Measurements from ENCODE around the gene APOL5.

The APOL5 gene

GRCh38 chr22:35708453-35708852, 9.2 kb upstream of the APOL5 start:
- TF ChIP-seq, protein P1, sequence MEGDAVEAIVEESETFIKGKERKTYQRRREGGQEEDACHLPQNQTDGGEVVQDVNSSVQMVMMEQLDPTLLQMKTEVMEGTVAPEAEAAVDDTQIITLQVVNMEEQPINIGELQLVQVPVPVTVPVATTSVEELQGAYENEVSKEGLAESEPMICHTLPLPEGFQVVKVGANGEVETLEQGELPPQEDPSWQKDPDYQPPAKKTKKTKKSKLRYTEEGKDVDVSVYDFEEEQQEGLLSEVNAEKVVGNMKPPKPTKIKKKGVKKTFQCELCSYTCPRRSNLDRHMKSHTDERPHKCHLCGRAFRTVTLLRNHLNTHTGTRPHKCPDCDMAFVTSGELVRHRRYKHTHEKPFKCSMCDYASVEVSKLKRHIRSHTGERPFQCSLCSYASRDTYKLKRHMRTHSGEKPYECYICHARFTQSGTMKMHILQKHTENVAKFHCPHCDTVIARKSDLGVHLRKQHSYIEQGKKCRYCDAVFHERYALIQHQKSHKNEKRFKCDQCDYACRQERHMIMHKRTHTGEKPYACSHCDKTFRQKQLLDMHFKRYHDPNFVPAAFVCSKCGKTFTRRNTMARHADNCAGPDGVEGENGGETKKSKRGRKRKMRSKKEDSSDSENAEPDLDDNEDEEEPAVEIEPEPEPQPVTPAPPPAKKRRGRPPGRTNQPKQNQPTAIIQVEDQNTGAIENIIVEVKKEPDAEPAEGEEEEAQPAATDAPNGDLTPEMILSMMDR (IDR thresholded peaks at IDR 0.05; ENCODE audit: low read depth, low read length): no peak
- peak; percentile 9 for DNase-seq (ENCODE audit: low read depth, low spot score)
- no peak overlapping the region for H3K4me3 ChIP-seq (ENCODE audit: low read depth, low read length)
- in situ Hi-C loops (cut with HindIII; ENCODE audit: low sequenced_read_pairs): no loop called here

- H3K4me3 ChIP-seq (ENCODE audit: low read depth, low read length): no peak overlapping the region
- in situ Hi-C loops (cut with HindIII; ENCODE audit: low sequenced_read_pairs): no loop called here
- no peak for DNase-seq (ENCODE audit: low read depth, low spot score)
- TF ChIP-seq, protein P1 (IDR thresholded peaks at IDR 0.05; ENCODE audit: low read depth, low read length): no peak
Observed at GRCh38 chr22:35708917-35709316, 8.8 kb upstream of the APOL5 start.

GRCh38 chr22:35711336-35711735, 6.3 kb upstream of the APOL5 start:
- in situ Hi-C loops (cut with HindIII; ENCODE audit: low sequenced_read_pairs): no loop called here
- no peak for DNase-seq (ENCODE audit: low read depth, low spot score)

DNA sequence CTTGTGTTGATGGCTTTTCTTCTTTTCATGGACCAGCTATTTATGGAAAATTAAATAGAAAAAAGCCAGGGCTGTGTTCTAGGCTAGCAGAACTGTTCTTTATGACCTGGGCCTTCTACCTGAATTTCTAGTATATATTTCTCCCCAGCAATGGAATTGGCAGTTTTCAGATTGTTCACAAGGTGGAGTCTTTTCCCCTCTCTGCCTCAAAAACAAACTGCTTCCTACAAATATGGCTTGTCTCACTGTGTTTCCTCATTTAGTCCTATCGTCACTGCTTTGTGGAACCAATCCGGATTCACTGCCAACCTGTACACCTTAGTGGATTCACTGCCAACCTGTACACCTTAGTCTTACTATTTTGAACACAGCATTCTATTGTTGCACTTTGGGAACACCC, 5.0 kb upstream of the APOL5 start:
- in situ Hi-C loops (cut with HindIII; ENCODE audit: low sequenced_read_pairs): no loop called here
- no peak overlapping the region for H3K4me3 ChIP-seq (ENCODE audit: low read depth, low read length)
- no peak for DNase-seq (ENCODE audit: low read depth, low spot score)
- TF ChIP-seq, protein P1 (IDR thresholded peaks at IDR 0.05; ENCODE audit: low read depth, low read length): no peak

More at GRCh38 chr22:35711336-35711735, 6.3 kb upstream of the APOL5 start:
- no peak overlapping the region for H3K4me3 ChIP-seq (ENCODE audit: low read depth, low read length)
- TF ChIP-seq, protein P1 (IDR thresholded peaks at IDR 0.05; ENCODE audit: low read depth, low read length): no peak

- TF ChIP-seq, protein P1 (IDR thresholded peaks at IDR 0.05; ENCODE audit: low read depth, low read length): no peak
- no peak for DNase-seq (ENCODE audit: low read depth, low spot score)
- in situ Hi-C loops (cut with HindIII; ENCODE audit: low sequenced_read_pairs): no loop called here
- H3K4me3 ChIP-seq (ENCODE audit: low read depth, low read length): no peak overlapping the region
Observed at GRCh38 chr22:35719212-35719875, 1.7 kb downstream of the APOL5 start.

GRCh38 chr22:35721960-35722359, 4.3 kb downstream of the APOL5 start:
- no peak overlapping the region for H3K4me3 ChIP-seq (ENCODE audit: low read depth, low read length)
- in situ Hi-C loops (cut with HindIII; ENCODE audit: low sequenced_read_pairs): no loop called here
- TF ChIP-seq, protein P1 (IDR thresholded peaks at IDR 0.05; ENCODE audit: low read depth, low read length): no peak
- DNase-seq (ENCODE audit: low read depth, low spot score): no peak
